Activated T-cell treated with anti-CD3 and anti-CD28 coated beads, Interleukin-2, amount 50 U/mL, for 72 hours (primary cell): ENCODE data around the gene WDR45B. TPM values are rescaled to one million over a fixed set of nuclear protein-coding genes. Genes with fewer than 3 reads are reported as not detected.

ENCODE experiments used
- ATAC-seq, 2 donors: fragments of 150-1000 bp; cut with Tn5 transposase; replicated peaks in 1 of 2; 2 replicates each; pipeline ENCODE4 v1.10.0; 2021; ENCODE audit warnings: moderate library complexity in 2 of 2, mild to moderate bottlenecking in 1 of 2
- DNase-seq, 2 donors: peaks; one replicate each; pipeline ENCODE4 v3.0.0; 2021 to 2022; ENCODE audit warnings: mixed read lengths in 1 of 2
- H3K27ac Mint-ChIP-seq: one replicate; pipeline ENCODE4 v1.8.0; 2022; ENCODE audit warnings: mild to moderate bottlenecking, moderate library complexity, mixed read lengths
- H3K27me3 Mint-ChIP-seq: one replicate; pipeline ENCODE4 v1.8.0; 2022; ENCODE audit warnings: low read depth, mixed read lengths
- H3K36me3 Mint-ChIP-seq, 2 donors: one replicate each; pipeline ENCODE4 v1.8.0; 2022; ENCODE audit warnings: mixed read lengths in 2 of 2, mild to moderate bottlenecking in 1 of 2; ENCODE audit not compliant: insufficient read depth in 2 of 2
- H3K4me1 Mint-ChIP-seq: one replicate; pipeline ENCODE4 v1.8.0; 2022; ENCODE audit warnings: low read depth, mixed read lengths
- H3K4me3 Mint-ChIP-seq, 2 donors: one replicate each; pipeline ENCODE4 v1.8.0; 2022; ENCODE audit warnings: mild to moderate bottlenecking in 2 of 2, mixed read lengths in 2 of 2, moderate library complexity in 2 of 2
- H3K9me3 Mint-ChIP-seq, 2 donors: one replicate each; pipeline ENCODE4 v1.8.0; 2022; ENCODE audit warnings: mixed read lengths in 2 of 2
- total RNA-seq, 2 donors: library from RNA; stranded (reverse); gene quantifications; one replicate each; pipeline ENCODE4 v1.2.3, GENCODE V29; 2022

Gene WDR45B
- total RNA-seq, 2 donors from 2014 or later: 51.1 to 52.3 TPM

- peak overlapping the region; percentile 62 to 74 for H3K4me3 Mint-ChIP-seq
- peaks cover 2 to 10% of the 10 kb centered on the region in 2 donors for H3K36me3 Mint-ChIP-seq
- peaks cover 31% of the 10 kb centered on the region for H3K4me1 Mint-ChIP-seq
- no peak overlapping the region for H3K27ac Mint-ChIP-seq
- H3K9me3 Mint-ChIP-seq: no peaks in the 10 kb centered on the region
- no peaks in the 10 kb centered on the region for H3K27me3 Mint-ChIP-seq
- DNase-seq: peak; percentile 55 to 56
- peak; percentile 37 to 54 for ATAC-seq
Measured at GRCh38 chr17:82648742-82649331, 593 bp upstream of the WDR45B start.

GRCh38 chr17:82647593-82648164, 565 bp downstream of the WDR45B start:
- H3K27ac Mint-ChIP-seq: peak overlapping the region; percentile 85
- no peaks in the 10 kb centered on the region for H3K27me3 Mint-ChIP-seq
- peak overlapping the region; percentile 90 to 93 for H3K4me3 Mint-ChIP-seq
- peaks cover 3 to 11% of the 10 kb centered on the region in 2 donors for H3K36me3 Mint-ChIP-seq
- no peaks in the 10 kb centered on the region for H3K9me3 Mint-ChIP-seq
- DNase-seq: peak; percentile 56 to 59
- peak; percentile 26 to 38 for ATAC-seq
- H3K4me1 Mint-ChIP-seq: peaks cover 31% of the 10 kb centered on the region

GRCh38 chr17:82645516-82645915, 2.7 kb downstream of the WDR45B start:
- Mint-ChIP-seq H3K27ac (no peak overlapping the region), H3K4me3 (peak overlapping the region; percentile 90 to 93), H3K9me3 (no peaks in the 10 kb centered on the region), H3K36me3 (peaks cover 4 to 18% of the 10 kb centered on the region in 2 donors), H3K27me3 (no peaks in the 10 kb centered on the region), H3K4me1 (peaks cover 31% of the 10 kb centered on the region)
- DNase-seq (no peak), ATAC-seq (no peak)

- H3K4me3 Mint-ChIP-seq: no peak overlapping the region
- peaks cover 4 to 24% of the 10 kb centered on the region in 2 donors for H3K36me3 Mint-ChIP-seq
- H3K9me3 Mint-ChIP-seq: no peaks in the 10 kb centered on the region
- ATAC-seq (no peak), DNase-seq (no peak)
- no peaks in the 10 kb centered on the region for H3K27me3 Mint-ChIP-seq
- H3K4me1 Mint-ChIP-seq: peaks cover 31% of the 10 kb centered on the region
- H3K27ac Mint-ChIP-seq: no peak overlapping the region
Measured at GRCh38 chr17:82644148-82644547, 4.1 kb downstream of the WDR45B start.

- ATAC-seq (no peak), DNase-seq (no peak)
- Mint-ChIP-seq H3K4me3 (no peak overlapping the region), H3K27me3 (no peaks in the 10 kb centered on the region), H3K36me3 (peaks cover 8 to 34% of the 10 kb centered on the region in 2 donors), H3K4me1 (peaks cover 41% of the 10 kb centered on the region), H3K9me3 (no peaks in the 10 kb centered on the region), H3K27ac (no peak overlapping the region)
Measured at GRCh38 chr17:82642022-82642421, 6.2 kb downstream of the WDR45B start.

GRCh38 chr17:82640036-82640435, 8.2 kb downstream of the WDR45B start:
- Mint-ChIP-seq H3K27me3 (no peaks in the 10 kb centered on the region), H3K9me3 (no peaks in the 10 kb centered on the region), H3K4me3 (no peak overlapping the region), H3K36me3 (peaks cover 8 to 32% of the 10 kb centered on the region in 2 donors), H3K27ac (no peak overlapping the region), H3K4me1 (peaks cover 26% of the 10 kb centered on the region)
- ATAC-seq (no peak), DNase-seq (no peak)

GRCh38 chr17:82639628-82640027, 8.6 kb downstream of the WDR45B start:
- peaks cover 27% of the 10 kb centered on the region for H3K4me1 Mint-ChIP-seq

GRCh38 chr17:82638183-82638773, 10.0 kb downstream of the WDR45B start:
- Mint-ChIP-seq H3K9me3 (no peaks in the 10 kb centered on the region), H3K4me1 (peaks cover 38% of the 10 kb centered on the region), H3K4me3 (no peak overlapping the region), H3K36me3 (peaks cover 7 to 31% of the 10 kb centered on the region in 2 donors), H3K27me3 (no peaks in the 10 kb centered on the region), H3K27ac (no peak overlapping the region)
- DNase-seq: no peak
- no peak for ATAC-seq

More at GRCh38 chr17:82639628-82640027, 8.6 kb downstream of the WDR45B start:
- no peak overlapping the region for H3K4me3 Mint-ChIP-seq
- H3K36me3 Mint-ChIP-seq: peaks cover 8 to 32% of the 10 kb centered on the region in 2 donors
- H3K27me3 Mint-ChIP-seq: no peaks in the 10 kb centered on the region
- H3K27ac Mint-ChIP-seq: no peak overlapping the region
- no peaks in the 10 kb centered on the region for H3K9me3 Mint-ChIP-seq
- DNase-seq: no peak
- ATAC-seq: no peak

GRCh38 chr17:82636626-82637598, 11.3 kb downstream of the WDR45B start:
- Mint-ChIP-seq H3K36me3 (peaks cover 7 to 33% of the 10 kb centered on the region in 2 donors), H3K4me3 (peak overlapping the region in 1 of 2 donors; percentile 1)
- ATAC-seq: no peak

GRCh38 chr17:82633343-82633742, 14.9 kb downstream of the WDR45B start:
- no peak for DNase-seq
- no peaks in the 10 kb centered on the region for H3K9me3 Mint-ChIP-seq
- peaks cover 5 to 20% of the 10 kb centered on the region in 2 donors for H3K36me3 Mint-ChIP-seq
- peak overlapping the region; percentile 57 for H3K27ac Mint-ChIP-seq
- peak overlapping the region in 1 of 2 donors; percentile 44 for H3K4me3 Mint-ChIP-seq
- H3K4me1 Mint-ChIP-seq: peaks cover 33% of the 10 kb centered on the region
- peak; percentile 62 to 85 for ATAC-seq
- H3K27me3 Mint-ChIP-seq: no peaks in the 10 kb centered on the region

More at GRCh38 chr17:82636626-82637598, 11.3 kb downstream of the WDR45B start:
- Mint-ChIP-seq H3K4me1 (peaks cover 43% of the 10 kb centered on the region), H3K27ac (peak overlapping the region; percentile 14), H3K9me3 (no peaks in the 10 kb centered on the region), H3K27me3 (no peaks in the 10 kb centered on the region)
- DNase-seq: no peak

GRCh38 chr17:82632451-82632850, 15.8 kb downstream of the WDR45B start:
- Mint-ChIP-seq H3K4me1 (peaks cover 28% of the 10 kb centered on the region), H3K36me3 (peaks cover 5 to 18% of the 10 kb centered on the region in 2 donors), H3K9me3 (no peaks in the 10 kb centered on the region), H3K27me3 (no peaks in the 10 kb centered on the region), H3K4me3 (no peak overlapping the region), H3K27ac (no peak overlapping the region)
- no peak for ATAC-seq
- no peak for DNase-seq

GRCh38 chr17:82631544-82631943, 16.7 kb downstream of the WDR45B start:
- no peaks in the 10 kb centered on the region for H3K9me3 Mint-ChIP-seq
- H3K36me3 Mint-ChIP-seq: peaks cover 0 to 19% of the 10 kb centered on the region in 2 donors
- H3K4me3 Mint-ChIP-seq: no peak overlapping the region
- ATAC-seq: no peak
- peaks cover 19% of the 10 kb centered on the region for H3K4me1 Mint-ChIP-seq
- H3K27ac Mint-ChIP-seq: no peak overlapping the region
- no peaks in the 10 kb centered on the region for H3K27me3 Mint-ChIP-seq
- no peak for DNase-seq
